Measurements from ENCODE around the gene ABCA2. TPM values are rescaled to one million over a fixed set of nuclear protein-coding genes. Genes with fewer than 3 reads are reported as not detected.

The ABCA2 gene
- total and polyA plus RNA-seq, 4 donors = 2.9 to 15.2 (median 12.3) TPM

DNA sequence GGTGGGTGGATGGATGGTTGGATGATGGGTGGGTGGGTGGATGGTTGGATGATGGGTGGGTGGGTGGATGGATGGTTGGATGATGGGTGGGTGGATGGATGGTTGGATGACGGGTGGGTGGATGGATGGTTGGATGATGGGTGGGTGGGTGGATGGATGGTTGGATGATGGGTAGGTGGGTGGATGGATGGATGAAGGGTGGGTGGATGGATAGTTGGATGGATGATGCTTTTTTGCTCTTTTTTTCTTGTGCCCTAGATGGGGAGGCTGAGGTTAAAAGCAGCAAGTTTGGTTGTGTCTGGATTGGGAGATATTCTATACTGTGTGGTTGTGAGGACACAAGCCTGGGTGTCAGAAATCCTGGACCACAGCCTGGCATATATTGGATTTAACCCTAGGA, 70.6 kb downstream of the ABCA2 start:
- H3K4me1 ChIP-seq (ENCODE audit: control insufficient read depth in 4 of 4, insufficient read depth in 4 of 4, low read length in 3 of 4) = no peaks in the 10 kb centered on the region
- WGBS = 94% methylated on average over 1 of the region's 1 CpG
- H3K27me3 ChIP-seq (ENCODE audit: control insufficient read depth in 4 of 4, insufficient read depth in 4 of 4, low read length in 3 of 4) = no peaks in the 10 kb centered on the region
- no peak overlapping the region for H3K27ac ChIP-seq (ENCODE audit: low read depth in 1 of 2, low read length in 2 of 2)
- no peaks in the 10 kb centered on the region for H3K36me3 ChIP-seq (ENCODE audit: control insufficient read depth in 4 of 4, insufficient read depth in 3 of 4, low read depth in 1 of 4, low read length in 3 of 4)
- TF ChIP-seq, protein P1, sequence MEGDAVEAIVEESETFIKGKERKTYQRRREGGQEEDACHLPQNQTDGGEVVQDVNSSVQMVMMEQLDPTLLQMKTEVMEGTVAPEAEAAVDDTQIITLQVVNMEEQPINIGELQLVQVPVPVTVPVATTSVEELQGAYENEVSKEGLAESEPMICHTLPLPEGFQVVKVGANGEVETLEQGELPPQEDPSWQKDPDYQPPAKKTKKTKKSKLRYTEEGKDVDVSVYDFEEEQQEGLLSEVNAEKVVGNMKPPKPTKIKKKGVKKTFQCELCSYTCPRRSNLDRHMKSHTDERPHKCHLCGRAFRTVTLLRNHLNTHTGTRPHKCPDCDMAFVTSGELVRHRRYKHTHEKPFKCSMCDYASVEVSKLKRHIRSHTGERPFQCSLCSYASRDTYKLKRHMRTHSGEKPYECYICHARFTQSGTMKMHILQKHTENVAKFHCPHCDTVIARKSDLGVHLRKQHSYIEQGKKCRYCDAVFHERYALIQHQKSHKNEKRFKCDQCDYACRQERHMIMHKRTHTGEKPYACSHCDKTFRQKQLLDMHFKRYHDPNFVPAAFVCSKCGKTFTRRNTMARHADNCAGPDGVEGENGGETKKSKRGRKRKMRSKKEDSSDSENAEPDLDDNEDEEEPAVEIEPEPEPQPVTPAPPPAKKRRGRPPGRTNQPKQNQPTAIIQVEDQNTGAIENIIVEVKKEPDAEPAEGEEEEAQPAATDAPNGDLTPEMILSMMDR (IDR thresholded peaks at IDR 0.05; ENCODE audit: low read depth, low read length, missing input control) = no peak
- no peak for TF ChIP-seq RXRA (IDR thresholded peaks at IDR 0.05)
- TF ChIP-seq TAF1 (conservative IDR thresholded peaks at IDR 0.05) = no peak
- no peak for TF ChIP-seq RAD21 (IDR thresholded peaks at IDR 0.05)
- TF ChIP-seq JUND (IDR thresholded peaks at IDR 0.05) = no peak
- TF ChIP-seq EGR1 (IDR thresholded peaks at IDR 0.05; ENCODE audit: low read depth in 2 of 2) = no peak
- no peak overlapping the region for H3K9ac ChIP-seq (ENCODE audit: low read depth in 1 of 2, low read length in 2 of 2)
- no peak overlapping the region for H3K4me3 ChIP-seq (ENCODE audit: low read depth in 1 of 3, low read length in 3 of 3)
- no peaks in the 10 kb centered on the region for H3K9me3 ChIP-seq (ENCODE audit: control insufficient read depth in 4 of 4, low read length in 3 of 4)
- no peak for DNase-seq (ENCODE audit: low spot score)

Other genes starting within 250 kb of the ABCA2 start
Only the 30 nearest of the 38 such genes appear.
- gene AJM1, start 185.8 kb downstream of the ABCA2 start, total RNA-seq = 1 to 10 TPM in 1 of 2 donors, under 1 TPM in 1; 0.56 to 2.3 TPM
- gene AJM1, start 185.8 kb downstream of the ABCA2 start, polyA plus RNA-seq = 1 to 10 TPM in 1 of 2 donors, under 1 TPM in 1; 0.61 to 1.0 TPM
- gene PHPT1, start 178.8 kb downstream of the ABCA2 start, total RNA-seq = 10 to 100 TPM; 23.2 to 40.4 TPM
- 10 to 100 TPM; 44.2 to 83.1 TPM for gene PHPT1, start 178.8 kb downstream of the ABCA2 start, polyA plus RNA-seq
- gene MAMDC4, start 175.9 kb downstream of the ABCA2 start, total RNA-seq = 1 to 10 TPM; 4.0 to 8.1 TPM
- gene MAMDC4, start 175.9 kb downstream of the ABCA2 start, polyA plus RNA-seq = 1 to 10 TPM; 2.4 to 3.9 TPM
- 100 to 1,000 TPM; 123 to 248 TPM for gene EDF1, start 161.9 kb downstream of the ABCA2 start, total RNA-seq
- gene EDF1, start 161.9 kb downstream of the ABCA2 start, polyA plus RNA-seq = 100 to 1,000 TPM; 289 to 513 TPM
- 10 to 100 TPM in 1 of 2 donors, 1 to 10 TPM in 1; 7.5 to 14.9 TPM for gene TRAF2, start 141.7 kb downstream of the ABCA2 start, total RNA-seq
- 1 to 10 TPM; 4.7 to 6.1 TPM for gene TRAF2, start 141.7 kb downstream of the ABCA2 start, polyA plus RNA-seq
- 100 to 1,000 TPM in 1 of 2 donors, 10 to 100 TPM in 1; 64.0 to 163 TPM for gene FBXW5, start 83.5 kb downstream of the ABCA2 start, total RNA-seq
- 100 to 1,000 TPM in 1 of 2 donors, 10 to 100 TPM in 1; 87.1 to 130 TPM for gene FBXW5, start 83.5 kb downstream of the ABCA2 start, polyA plus RNA-seq
- 100 to 1,000 TPM in 1 of 2 donors, 10 to 100 TPM in 1; 25.1 to 323 TPM for gene C8G, start 83.0 kb downstream of the ABCA2 start, total RNA-seq
- 1,000 to 10,000 TPM in 1 of 2 donors, 100 to 1,000 TPM in 1; 892 to 1,117 TPM for gene C8G, start 83.0 kb downstream of the ABCA2 start, polyA plus RNA-seq
- 1 to 10 TPM; 2.3 to 5.2 TPM for gene LCN12, start 76.0 kb downstream of the ABCA2 start, total RNA-seq
- 10 to 100 TPM in 1 of 2 donors, 1 to 10 TPM in 1; 7.3 to 12.2 TPM for gene LCN12, start 76.0 kb downstream of the ABCA2 start, polyA plus RNA-seq
- 1 to 10 TPM in 1 of 2 donors, under 1 TPM in 1; 0.23 to 5.4 TPM for gene PTGDS, start 50.7 kb downstream of the ABCA2 start, total RNA-seq
- 10 to 100 TPM in 1 of 2 donors, 1 to 10 TPM in 1; 7.4 to 15.2 TPM for gene PTGDS, start 50.7 kb downstream of the ABCA2 start, polyA plus RNA-seq
- gene LCNL1, start 45.2 kb downstream of the ABCA2 start, total RNA-seq = under 1 TPM in 1 of 2 donors, not detected in 1; 0.08 TPM
- gene LCNL1, start 45.2 kb downstream of the ABCA2 start, polyA plus RNA-seq = under 1 TPM in 1 of 2 donors, not detected in 1; 0.01 TPM
- 1 to 10 TPM; 7.3 to 9.0 TPM for gene PAXX, start 35.8 kb downstream of the ABCA2 start, total RNA-seq
- 10 to 100 TPM; 29.4 to 34.1 TPM for gene PAXX, start 35.8 kb downstream of the ABCA2 start, polyA plus RNA-seq
- under 1 TPM; 0.33 to 0.42 TPM for gene CLIC3, start 31.7 kb downstream of the ABCA2 start, total RNA-seq
- under 1 TPM; 0.38 to 0.83 TPM for gene CLIC3, start 31.7 kb downstream of the ABCA2 start, polyA plus RNA-seq
- gene FUT7, start 3.9 kb upstream of the ABCA2 start, total RNA-seq = under 1 TPM; 0.37 to 0.67 TPM
- gene FUT7, start 3.9 kb upstream of the ABCA2 start, polyA plus RNA-seq = under 1 TPM in 1 of 2 donors, not detected in 1; 0.14 TPM
- gene NPDC1, start 17.9 kb upstream of the ABCA2 start, total RNA-seq = 1 to 10 TPM; 2.7 to 5.6 TPM
- gene NPDC1, start 17.9 kb upstream of the ABCA2 start, polyA plus RNA-seq = 10 to 100 TPM in 1 of 2 donors, 1 to 10 TPM in 1; 9.0 to 14.5 TPM
- gene ENTPD2, start 25.8 kb upstream of the ABCA2 start, total RNA-seq = under 1 TPM; 0.09 to 0.25 TPM
- under 1 TPM; 0.17 to 0.40 TPM for gene ENTPD2, start 25.8 kb upstream of the ABCA2 start, polyA plus RNA-seq
- 1 to 10 TPM in 1 of 2 donors, under 1 TPM in 1; 0.08 to 1.8 TPM for gene SAPCD2, start 42.3 kb upstream of the ABCA2 start, total RNA-seq
- under 1 TPM; 0.06 to 0.38 TPM for gene SAPCD2, start 42.3 kb upstream of the ABCA2 start, polyA plus RNA-seq
- 1 to 10 TPM; 1.8 to 2.3 TPM for gene UAP1L1, start 49.3 kb upstream of the ABCA2 start, total RNA-seq
- 1 to 10 TPM in 1 of 2 donors, under 1 TPM in 1; 0.35 to 1.6 TPM for gene UAP1L1, start 49.3 kb upstream of the ABCA2 start, polyA plus RNA-seq
- gene MAN1B1, start 58.7 kb upstream of the ABCA2 start, total RNA-seq = 10 to 100 TPM; 19.9 to 31.8 TPM
- gene MAN1B1, start 58.7 kb upstream of the ABCA2 start, polyA plus RNA-seq = 10 to 100 TPM; 23.2 to 29.7 TPM
- 10 to 100 TPM; 25.0 to 38.8 TPM for gene DPP7, start 86.5 kb upstream of the ABCA2 start, total RNA-seq
- 10 to 100 TPM; 62.6 to 71.1 TPM for gene DPP7, start 86.5 kb upstream of the ABCA2 start, polyA plus RNA-seq
- gene GRIN1, start 110.9 kb upstream of the ABCA2 start, total RNA-seq = not detected
- under 1 TPM in 1 of 2 donors, not detected in 1; 0.05 TPM for gene GRIN1, start 110.9 kb upstream of the ABCA2 start, polyA plus RNA-seq
- gene LRRC26, start 141.8 kb upstream of the ABCA2 start, total RNA-seq = under 1 TPM in 1 of 2 donors, not detected in 1; 0.17 TPM
- under 1 TPM in 1 of 2 donors, not detected in 1; 0.09 TPM for gene LRRC26, start 141.8 kb upstream of the ABCA2 start, polyA plus RNA-seq
- not detected for gene TMEM210, start 143.8 kb upstream of the ABCA2 start, total RNA-seq
- not detected for gene TMEM210, start 143.8 kb upstream of the ABCA2 start, polyA plus RNA-seq
- 10 to 100 TPM; 19.4 to 32.6 TPM for gene ANAPC2, start 160.3 kb upstream of the ABCA2 start, total RNA-seq
- 10 to 100 TPM in 1 of 2 donors, 1 to 10 TPM in 1; 9.3 to 19.9 TPM for gene ANAPC2, start 160.3 kb upstream of the ABCA2 start, polyA plus RNA-seq
- 10 to 100 TPM; 29.8 to 37.5 TPM for gene SSNA1, start 160.4 kb upstream of the ABCA2 start, total RNA-seq
- gene SSNA1, start 160.4 kb upstream of the ABCA2 start, polyA plus RNA-seq = 10 to 100 TPM; 43.1 to 44.2 TPM
- 10 to 100 TPM in 1 of 2 donors, 1 to 10 TPM in 1; 5.4 to 15.8 TPM for gene TPRN, start 172.5 kb upstream of the ABCA2 start, total RNA-seq
- 10 to 100 TPM in 1 of 2 donors, 1 to 10 TPM in 1; 6.5 to 20.1 TPM for gene TPRN, start 172.5 kb upstream of the ABCA2 start, polyA plus RNA-seq
- 10 to 100 TPM; 19.9 to 21.5 TPM for gene TMEM203, start 177.4 kb upstream of the ABCA2 start, total RNA-seq
- gene TMEM203, start 177.4 kb upstream of the ABCA2 start, polyA plus RNA-seq = 10 to 100 TPM; 21.4 to 27.5 TPM
- 1 to 10 TPM; 2.9 to 4.7 TPM for gene NDOR1, start 177.5 kb upstream of the ABCA2 start, total RNA-seq
- gene NDOR1, start 177.5 kb upstream of the ABCA2 start, polyA plus RNA-seq = 1 to 10 TPM; 2.5 to 3.5 TPM
- under 1 TPM; 0.28 to 0.59 TPM for gene RNF208, start 194.0 kb upstream of the ABCA2 start, total RNA-seq
- gene RNF208, start 194.0 kb upstream of the ABCA2 start, polyA plus RNA-seq = 1 to 10 TPM; 4.6 to 7.1 TPM
- gene CYSRT1, start 196.9 kb upstream of the ABCA2 start, total RNA-seq = under 1 TPM; 0.14 to 0.25 TPM
- under 1 TPM; 0.15 to 0.50 TPM for gene CYSRT1, start 196.9 kb upstream of the ABCA2 start, polyA plus RNA-seq
- gene RNF224, start 199.3 kb upstream of the ABCA2 start, total RNA-seq = not detected
- not detected for gene RNF224, start 199.3 kb upstream of the ABCA2 start, polyA plus RNA-seq

Measured in liver (tissue), 9 donors.